Gastroesophageal sphincter (tissue), 3 donors: ENCODE results near the gene MCMBP.

Experiments
- POLR2A ChIP-seq, 2 donors: fragments of 450-650 bp; IDR thresholded peaks; one replicate each; pipeline ENCODE4 v1.6.1; 2017; ENCODE audit warnings: antibody characterized with exemption in 2 of 2, mild to moderate bottlenecking in 2 of 2, moderate library complexity in 1 of 2
- POLR2AphosphoS5 ChIP-seq: sonication (generic); formaldehyde crosslinking; IDR thresholded peaks from one replicate; pipeline ENCODE4 v1.6.1; 2017; ENCODE audit warnings: antibody characterized with exemption
- TF ChIP-seq, protein P1 (sequence below), 4 experiments: fragments of 200-600 bp in 2 of 4; fragments of 450-650 bp in 2 of 4; sonication (generic) in 1 of 4; IDR thresholded peaks; one replicate each; pipeline ENCODE4 v1.5.1; 2017 to 2019; ENCODE audit warnings: antibody characterized with exemption in 4 of 4, mild to moderate bottlenecking in 2 of 4, moderate library complexity in 2 of 4

DNA sequence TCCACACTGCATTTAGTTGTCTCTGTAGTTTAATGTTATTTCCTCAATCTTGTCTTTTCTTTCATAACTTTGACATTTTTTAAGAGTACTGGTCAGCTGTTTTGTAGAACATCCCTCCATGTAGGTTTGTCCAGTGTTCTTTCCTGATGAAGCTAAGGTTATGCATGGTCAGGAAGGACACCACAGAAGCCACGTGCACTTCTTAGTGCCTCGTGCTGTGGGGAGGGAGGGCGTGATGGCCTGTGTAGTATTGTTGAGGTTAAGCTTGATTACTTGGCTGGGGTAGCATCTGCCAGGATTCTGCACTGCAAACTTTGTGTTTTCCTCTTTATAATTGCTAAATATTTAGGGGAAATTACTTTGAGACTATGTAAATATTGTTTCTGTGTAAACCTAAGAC is 48.3 kb downstream of the MCMBP start:
- TF ChIP-seq, protein P1, sequence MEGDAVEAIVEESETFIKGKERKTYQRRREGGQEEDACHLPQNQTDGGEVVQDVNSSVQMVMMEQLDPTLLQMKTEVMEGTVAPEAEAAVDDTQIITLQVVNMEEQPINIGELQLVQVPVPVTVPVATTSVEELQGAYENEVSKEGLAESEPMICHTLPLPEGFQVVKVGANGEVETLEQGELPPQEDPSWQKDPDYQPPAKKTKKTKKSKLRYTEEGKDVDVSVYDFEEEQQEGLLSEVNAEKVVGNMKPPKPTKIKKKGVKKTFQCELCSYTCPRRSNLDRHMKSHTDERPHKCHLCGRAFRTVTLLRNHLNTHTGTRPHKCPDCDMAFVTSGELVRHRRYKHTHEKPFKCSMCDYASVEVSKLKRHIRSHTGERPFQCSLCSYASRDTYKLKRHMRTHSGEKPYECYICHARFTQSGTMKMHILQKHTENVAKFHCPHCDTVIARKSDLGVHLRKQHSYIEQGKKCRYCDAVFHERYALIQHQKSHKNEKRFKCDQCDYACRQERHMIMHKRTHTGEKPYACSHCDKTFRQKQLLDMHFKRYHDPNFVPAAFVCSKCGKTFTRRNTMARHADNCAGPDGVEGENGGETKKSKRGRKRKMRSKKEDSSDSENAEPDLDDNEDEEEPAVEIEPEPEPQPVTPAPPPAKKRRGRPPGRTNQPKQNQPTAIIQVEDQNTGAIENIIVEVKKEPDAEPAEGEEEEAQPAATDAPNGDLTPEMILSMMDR (IDR thresholded peaks at IDR 0.05): no peak
- TF ChIP-seq POLR2A (IDR thresholded peaks at IDR 0.05) (no peak), POLR2AphosphoS5 (no peak)
